ENCODE measurements around the gene ZNF621. TPM values are rescaled to one million over a fixed set of nuclear protein-coding genes. Genes with fewer than 3 reads are reported as not detected.

The ZNF621 gene
- total and polyA plus RNA-seq, 2 of the 8 experiments (the other 6 are each of a cell fraction or from before 2014, with no cell fraction given): 10.9 to 15.4 TPM

GRCh38 chr3:40490916-40491315 is 33.8 kb upstream of the ZNF621 start (continued):
- TF ChIP-seq FOSL1 (IDR thresholded peaks at IDR 0.05; ENCODE audit: insufficient read depth, low read depth, low read length) (no peak), KDM5A (IDR thresholded peaks at IDR 0.05; ENCODE audit: low read length) (no peak), CBX8 (IDR thresholded peaks at IDR 0.05; ENCODE audit: borderline replicate concordance, low read depth, low read length) (no peak), KDM4A (IDR thresholded peaks at IDR 0.05; ENCODE audit: low read depth, low read length, severe bottlenecking) (no peak)

Data from H1 (cell line).